RPMI8226 (cell line): ENCODE data around the gene C8G.

Experiments
- DNase-seq: peaks from one replicate; pipeline ENCODE4 v3.0.0-alpha.2; 2015

The C8G gene

DNA sequence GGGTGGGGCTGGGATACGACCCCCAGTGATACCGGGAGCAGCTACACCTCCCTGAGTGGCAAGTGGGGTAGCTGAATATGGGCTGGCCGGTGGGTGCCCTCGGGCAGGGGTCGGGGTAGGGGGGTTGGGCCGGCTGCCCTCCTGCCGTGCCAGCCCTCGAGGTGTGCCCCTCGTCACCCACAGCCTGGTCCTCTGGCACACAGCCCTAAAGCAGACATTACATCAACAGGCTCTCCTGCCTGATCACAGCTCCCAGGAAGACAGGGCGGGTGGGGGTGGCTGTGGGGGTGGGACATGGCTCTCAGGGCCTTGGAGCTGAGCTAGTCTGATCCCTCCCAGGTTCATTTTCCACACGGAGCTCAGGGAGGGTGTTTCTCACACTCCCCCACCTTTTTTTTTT, 23.7 kb upstream of the C8G start:
- DNase-seq, result no peak

GRCh38 chr9:136921718-136922117, 23.3 kb upstream of the C8G start:
- DNase-seq, result no peak

GRCh38 chr9:136922540-136922939, 22.5 kb upstream of the C8G start:
- DNase-seq, result no peak

DNA sequence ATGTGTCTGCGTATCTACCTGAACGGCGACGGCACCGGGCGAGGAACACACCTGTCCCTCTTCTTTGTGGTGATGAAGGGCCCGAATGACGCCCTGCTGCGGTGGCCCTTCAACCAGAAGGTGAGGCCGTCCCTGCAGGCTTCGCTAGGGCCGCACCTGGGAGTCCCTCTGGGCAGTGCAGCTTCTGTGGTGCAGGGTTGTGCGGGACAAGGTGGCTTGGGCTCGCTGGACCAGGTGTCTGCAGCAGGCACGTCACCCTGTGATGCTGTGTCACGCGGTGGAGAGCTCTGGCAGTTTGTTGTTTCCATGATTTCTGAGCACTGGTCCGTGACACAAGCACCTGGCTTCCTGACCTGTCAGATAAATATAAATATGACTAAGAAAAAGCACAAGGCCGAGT, 21.2 kb upstream of the C8G start:
- DNase-seq, result no peak

DNA sequence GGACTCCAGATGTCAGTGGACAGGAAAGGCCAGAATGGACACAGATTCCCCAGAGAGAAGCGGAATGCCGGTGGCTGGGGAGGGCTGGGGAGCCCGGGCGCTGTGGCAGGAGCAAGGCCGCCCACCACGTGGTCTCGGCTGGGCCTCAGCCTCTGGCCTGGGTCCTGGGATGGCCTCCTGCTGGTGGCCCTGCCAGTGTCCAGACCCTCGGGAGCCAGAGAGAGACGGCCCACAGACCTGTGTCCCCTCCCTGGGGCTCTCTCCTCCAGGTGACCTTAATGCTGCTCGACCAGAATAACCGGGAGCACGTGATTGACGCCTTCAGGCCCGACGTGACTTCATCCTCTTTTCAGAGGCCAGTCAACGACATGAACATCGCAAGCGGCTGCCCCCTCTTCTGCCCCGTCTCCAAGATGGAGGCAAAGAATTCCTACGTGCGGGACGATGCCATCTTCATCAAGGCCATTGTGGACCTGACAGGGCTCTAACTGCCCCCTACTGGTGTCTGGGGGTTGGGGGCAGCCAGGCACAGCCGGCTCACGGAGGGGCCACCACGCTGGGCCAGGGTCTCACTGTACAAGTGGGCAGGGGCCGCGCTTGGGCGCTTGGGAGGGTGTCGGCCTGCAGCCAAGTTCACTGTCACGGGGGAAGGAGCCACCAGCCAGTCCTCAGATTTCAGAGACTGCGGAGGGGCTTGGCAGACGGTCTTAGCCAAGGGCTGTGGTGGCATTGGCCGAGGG, 19.5 kb upstream of the C8G start:
- no peak for DNase-seq

GRCh38 chr9:136926154-136926704, 18.8 kb upstream of the C8G start:
- no peak for DNase-seq

DNA sequence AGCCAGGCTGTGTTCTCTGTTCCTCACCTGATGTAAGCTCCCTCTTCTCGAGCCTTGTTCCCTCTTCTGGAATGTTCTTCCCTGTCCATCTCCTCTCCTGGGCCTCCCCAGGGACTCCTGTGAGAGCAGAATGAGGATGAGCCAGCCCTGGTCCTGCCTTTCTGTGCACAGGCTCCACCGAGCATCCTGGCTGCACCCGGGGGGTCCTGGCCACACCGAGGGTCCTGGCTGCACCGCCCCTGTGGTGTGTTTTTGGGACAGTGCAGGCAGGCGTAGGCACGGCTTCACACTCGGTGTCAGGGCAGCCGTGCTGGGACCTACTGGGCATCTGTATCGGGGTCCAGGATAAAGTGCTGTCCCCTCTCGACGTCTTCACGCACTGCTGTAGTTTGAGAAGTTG, 18.3 kb upstream of the C8G start:
- no peak for DNase-seq

DNA sequence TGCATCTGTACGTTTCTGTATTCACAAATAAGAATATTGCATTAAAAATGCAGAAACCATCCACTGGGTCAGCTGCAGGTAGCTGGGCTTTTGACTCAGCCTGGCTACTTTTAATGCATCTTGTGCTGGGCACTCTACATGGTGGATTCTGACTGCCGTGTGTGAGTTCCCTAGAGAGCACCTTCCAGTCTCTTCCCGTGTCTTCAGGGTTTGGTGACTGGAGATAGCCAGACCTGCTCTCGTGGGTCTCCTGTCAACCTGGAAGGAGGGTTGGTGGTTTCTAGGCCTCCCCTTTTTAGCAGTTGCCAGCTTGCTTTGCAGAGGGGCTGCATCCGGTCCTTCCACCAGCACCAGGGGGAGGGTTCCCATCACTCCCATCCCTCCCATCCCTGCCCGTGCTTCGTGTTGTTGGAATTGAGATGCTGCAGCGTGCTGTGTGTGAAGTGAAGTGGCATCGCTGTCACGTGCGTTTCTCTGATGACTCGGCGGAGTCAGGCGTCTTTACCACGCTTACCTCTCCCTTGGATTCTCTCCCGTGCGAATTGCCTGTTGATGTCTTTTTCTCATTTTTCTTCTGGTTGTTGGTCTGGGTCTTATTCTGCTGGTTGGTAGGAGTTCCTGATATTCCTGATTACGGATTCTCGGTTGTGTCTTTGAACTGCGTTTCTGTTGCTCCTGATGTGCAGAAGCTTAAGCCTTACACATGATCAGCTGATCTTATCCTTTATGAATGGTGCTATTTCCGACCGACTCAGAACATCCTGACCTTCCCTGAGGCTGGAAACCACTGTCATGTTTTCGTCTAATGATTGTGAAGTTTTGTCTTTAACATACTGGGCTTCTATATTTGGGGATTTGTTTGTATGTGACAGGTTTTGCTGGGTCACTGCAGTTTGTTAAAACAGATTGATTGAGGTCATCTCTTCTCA, 17.4 kb upstream of the C8G start:
- no peak for DNase-seq

GRCh38 chr9:136928591-136928990, 16.5 kb upstream of the C8G start:
- no peak for DNase-seq

DNA sequence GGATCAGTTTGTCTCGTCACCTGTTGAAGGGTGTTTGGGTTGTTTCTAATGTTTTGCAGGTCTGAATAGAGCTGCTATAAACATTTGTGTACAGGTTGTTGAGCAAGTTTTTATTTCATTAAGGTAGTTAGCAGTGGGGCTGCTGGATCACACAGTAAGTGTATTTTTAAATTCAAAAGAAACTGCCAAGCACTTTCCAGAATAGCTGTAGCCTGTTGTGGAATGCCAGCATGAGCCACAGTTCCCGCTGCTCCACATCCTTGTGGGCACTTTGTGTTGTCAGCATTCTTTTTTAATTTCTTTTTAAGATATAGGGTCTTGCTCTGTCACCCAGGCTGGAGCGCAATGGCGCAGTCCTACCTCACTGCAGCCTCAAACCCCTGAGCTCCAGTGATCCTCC, 15.0 kb upstream of the C8G start:
- DNase-seq, result no peak

GRCh38 chr9:136931611-136932130, 13.4 kb upstream of the C8G start:
- no peak for DNase-seq

GRCh38 chr9:136934277-136934676, 10.8 kb upstream of the C8G start:
- DNase-seq, result no peak

- DNase-seq, result no peak
These were observed 9.4 kb upstream of the C8G start for GRCh38 chr9:136935651-136936050.

GRCh38 chr9:136936645-136937170, 8.3 kb upstream of the C8G start:
- DNase-seq, result no peak

DNA sequence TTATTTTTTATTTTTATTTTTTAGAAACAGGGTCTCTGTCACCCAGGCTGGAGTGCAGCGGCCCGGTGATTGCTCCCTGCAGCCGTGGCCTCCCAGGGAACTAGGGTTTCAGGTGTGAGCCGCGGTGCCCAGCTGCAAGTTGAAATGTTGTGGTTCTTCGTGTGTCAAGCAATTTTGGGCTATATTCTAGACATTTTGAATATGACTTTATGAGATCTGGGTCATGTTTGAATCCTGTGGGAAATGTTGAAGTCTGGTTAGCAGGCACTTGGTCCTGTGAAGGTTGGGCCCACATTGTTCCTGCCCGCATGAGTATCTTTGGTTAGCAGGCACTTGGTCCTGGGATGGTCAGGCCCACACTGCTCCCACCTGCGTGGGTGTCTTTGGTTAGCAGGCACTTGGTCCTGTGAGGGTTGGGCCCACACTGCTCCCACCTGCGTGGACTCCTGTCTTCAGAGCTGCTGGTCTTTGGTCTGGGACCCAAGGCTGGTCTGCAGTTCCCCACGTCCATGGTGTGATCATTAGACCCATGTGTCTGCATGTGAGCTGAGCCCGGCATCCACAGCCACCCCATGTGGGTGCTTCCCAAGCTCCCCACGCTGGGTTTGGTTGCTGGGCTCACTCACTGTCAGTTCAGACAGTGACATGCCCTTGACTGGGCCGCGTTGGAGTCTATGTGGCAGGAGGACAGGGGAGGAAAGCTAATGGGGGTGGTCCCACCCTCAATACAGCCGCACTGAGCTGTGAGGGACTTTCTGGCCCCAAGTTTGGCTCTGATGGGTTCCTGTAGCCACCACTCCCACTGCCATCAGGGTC, 7.6 kb upstream of the C8G start:
- DNase-seq, result no peak

GRCh38 chr9:136939431-136939995, 5.5 kb upstream of the C8G start:
- no peak for DNase-seq

DNA sequence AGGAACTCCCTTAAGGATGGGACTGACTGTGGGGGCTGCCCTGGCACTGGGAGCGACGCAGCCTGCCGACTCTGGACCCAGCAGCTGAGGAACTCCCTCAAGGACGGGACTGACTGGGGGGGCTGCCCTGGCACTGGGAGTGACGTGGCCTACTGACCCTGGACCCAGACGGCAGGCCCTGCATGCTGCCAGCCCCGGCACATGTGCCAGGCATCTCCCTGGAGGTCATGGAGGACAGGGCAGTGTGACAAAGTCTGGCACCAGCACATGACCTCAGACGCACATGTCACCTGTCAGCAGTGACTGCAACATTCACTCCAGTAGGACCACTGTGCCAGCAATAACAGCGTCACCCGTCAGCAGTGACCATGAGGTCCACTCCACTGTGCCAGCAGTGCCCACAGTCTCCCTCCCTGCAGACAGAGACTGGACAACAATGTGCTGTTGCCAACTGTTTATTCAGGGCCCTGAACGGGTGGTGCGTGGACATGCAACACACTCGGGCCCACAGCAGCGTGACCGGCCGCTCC, 5.0 kb upstream of the C8G start:
- DNase-seq, result no peak

- DNase-seq, result no peak
These were observed 4.4 kb upstream of the C8G start for GRCh38 chr9:136940526-136941230.

DNA sequence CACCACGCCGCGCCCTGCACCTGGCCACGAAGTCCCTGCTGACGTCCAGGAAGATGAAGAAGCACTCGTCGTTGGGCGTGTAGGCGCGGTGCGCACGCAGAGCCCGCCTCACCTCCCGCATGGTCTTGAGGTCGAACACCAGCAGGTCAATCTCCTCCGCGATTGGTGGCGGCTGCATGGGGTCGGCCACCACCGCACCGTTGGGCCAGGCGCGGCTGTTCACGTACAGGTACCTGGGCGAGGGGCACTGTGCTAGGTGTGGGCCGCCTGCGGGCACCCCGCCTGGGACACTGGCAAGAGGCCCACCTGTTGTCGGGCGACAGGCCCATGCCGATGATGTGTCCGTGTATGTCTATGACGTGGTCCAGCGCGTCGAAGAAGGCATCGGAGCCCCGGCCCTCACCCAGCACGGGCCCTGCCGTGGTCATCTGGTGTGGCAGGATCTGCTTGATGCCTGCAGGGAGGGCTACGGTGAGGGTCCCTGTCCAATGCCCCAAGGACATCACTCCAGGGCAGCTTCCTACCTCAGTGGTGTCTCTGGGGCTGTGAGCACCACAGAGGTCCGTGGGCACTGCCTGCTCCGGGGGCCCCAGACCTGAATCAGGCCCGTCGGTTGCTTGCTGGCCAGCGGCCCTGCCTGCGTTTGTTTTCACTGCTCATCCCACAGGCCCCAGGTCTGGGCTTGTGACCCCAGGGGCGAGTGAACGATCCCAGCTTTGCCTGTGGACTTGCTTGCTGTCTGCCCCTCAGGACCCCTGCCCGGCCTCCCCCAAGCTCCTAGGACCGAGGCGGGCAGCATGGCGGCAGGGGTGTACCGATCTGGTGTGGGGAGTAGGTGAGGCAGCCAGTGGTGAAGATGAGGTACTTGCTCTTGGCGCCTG, 3.6 kb upstream of the C8G start:
- no peak for DNase-seq
